ENCODE measurements around the gene ICAM1.

DNA sequence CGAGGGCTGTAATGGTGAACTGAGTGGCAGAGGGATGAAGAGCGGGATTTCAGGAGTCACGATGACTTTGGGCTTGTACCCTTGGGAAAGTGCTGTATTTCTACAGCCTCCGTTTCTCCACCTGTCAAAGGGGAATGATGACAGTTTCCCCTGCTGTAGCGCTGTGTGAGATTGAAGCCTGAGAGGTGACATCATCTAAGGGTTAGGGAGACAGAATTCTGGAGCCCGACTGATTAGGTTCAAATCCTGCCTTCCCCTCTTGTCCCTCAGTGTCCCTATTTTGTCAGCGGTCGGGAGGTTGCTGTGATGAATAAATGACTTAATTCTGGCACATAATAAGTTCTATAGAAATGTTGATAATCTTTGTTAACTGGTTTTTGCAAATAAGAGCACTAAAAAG lies 18.2 kb upstream of the ICAM1 start:
- TF ChIP-seq POLR2A (IDR thresholded peaks at IDR 0.05) (no peak), POLR2AphosphoS5 (IDR thresholded peaks at IDR 0.05) (no peak)
- TF ChIP-seq, protein P1, sequence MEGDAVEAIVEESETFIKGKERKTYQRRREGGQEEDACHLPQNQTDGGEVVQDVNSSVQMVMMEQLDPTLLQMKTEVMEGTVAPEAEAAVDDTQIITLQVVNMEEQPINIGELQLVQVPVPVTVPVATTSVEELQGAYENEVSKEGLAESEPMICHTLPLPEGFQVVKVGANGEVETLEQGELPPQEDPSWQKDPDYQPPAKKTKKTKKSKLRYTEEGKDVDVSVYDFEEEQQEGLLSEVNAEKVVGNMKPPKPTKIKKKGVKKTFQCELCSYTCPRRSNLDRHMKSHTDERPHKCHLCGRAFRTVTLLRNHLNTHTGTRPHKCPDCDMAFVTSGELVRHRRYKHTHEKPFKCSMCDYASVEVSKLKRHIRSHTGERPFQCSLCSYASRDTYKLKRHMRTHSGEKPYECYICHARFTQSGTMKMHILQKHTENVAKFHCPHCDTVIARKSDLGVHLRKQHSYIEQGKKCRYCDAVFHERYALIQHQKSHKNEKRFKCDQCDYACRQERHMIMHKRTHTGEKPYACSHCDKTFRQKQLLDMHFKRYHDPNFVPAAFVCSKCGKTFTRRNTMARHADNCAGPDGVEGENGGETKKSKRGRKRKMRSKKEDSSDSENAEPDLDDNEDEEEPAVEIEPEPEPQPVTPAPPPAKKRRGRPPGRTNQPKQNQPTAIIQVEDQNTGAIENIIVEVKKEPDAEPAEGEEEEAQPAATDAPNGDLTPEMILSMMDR (IDR thresholded peaks at IDR 0.05), result no peak

Measured in prostate gland (tissue), 2 donors.